ENCODE measurements around the gene MID2. TPM values are rescaled to one million over a fixed set of nuclear protein-coding genes. Genes with fewer than 3 reads are reported as not detected.

The MID2 gene
- total and polyA plus RNA-seq, 8 donors: 0.58 to 162 (median 10.0) TPM

- peaks cover 0 to 6% (median 0%) of the 10 kb centered on the region in 3 donors for H3K27me3 ChIP-seq
- no peak for DNase-seq
- no peak overlapping the region for H3K4me3 ChIP-seq
- TF ChIP-seq POLR2A (IDR thresholded peaks at IDR 0.05): no peak
- TF ChIP-seq POLR2AphosphoS5 (IDR thresholded peaks at IDR 0.05): no peak
- no peak for TF ChIP-seq EP300 (IDR thresholded peaks at IDR 0.05)
- no peak for TF ChIP-seq CTCF (IDR thresholded peaks at IDR 0.05)
- no peaks in the 10 kb centered on the region for H3K4me1 ChIP-seq
- intact Hi-C loops (cut with DNase I; ENCODE audit: low total_unique reads): no loop called here
- no peak overlapping the region for H3K27ac ChIP-seq
- H3K9me3 ChIP-seq: peaks cover 3 to 26% (median 16%) of the 10 kb centered on the region in 4 donors
- H3K36me3 ChIP-seq: no peaks in the 10 kb centered on the region
These were observed 6.7 kb upstream of the MID2 start for GRCh38 chrX:107818900-107819521.

GRCh38 chrX:107823042-107823441 is 2.6 kb upstream of the MID2 start:
- 81 to 94% (median 91%) methylated on average over 2 of the region's 2 CpGs for WGBS, 5 donors
- no peaks in the 10 kb centered on the region for H3K36me3 ChIP-seq
- intact Hi-C loops (cut with DNase I; ENCODE audit: low total_unique reads): no loop called here
- peaks cover 0 to 18% (median 5%) of the 10 kb centered on the region in 4 donors for H3K4me1 ChIP-seq
- H3K27me3 ChIP-seq: peaks cover 0 to 6% (median 0%) of the 10 kb centered on the region in 3 donors
- no peak overlapping the region for H3K4me3 ChIP-seq
- peaks cover 3 to 20% (median 15%) of the 10 kb centered on the region in 4 donors for H3K9me3 ChIP-seq
- no peak overlapping the region for H3K27ac ChIP-seq
- TF ChIP-seq POLR2AphosphoS5 (IDR thresholded peaks at IDR 0.05) (no peak), POLR2A (IDR thresholded peaks at IDR 0.05) (no peak), CTCF (IDR thresholded peaks at IDR 0.05) (no peak)
- no peak for DNase-seq

- peaks cover 0 to 6% (median 0%) of the 10 kb centered on the region in 3 donors for H3K27me3 ChIP-seq
- H3K4me1 ChIP-seq: peaks cover 0 to 18% (median 5%) of the 10 kb centered on the region in 4 donors
These were observed 2.2 kb upstream of the MID2 start for GRCh38 chrX:107823456-107823855.

More at GRCh38 chrX:107823456-107823855, 2.2 kb upstream of the MID2 start:
- Histone ChIP-seq H3K4me3 (no peak overlapping the region), H3K9me3 (peaks cover 3 to 17% (median 12%) of the 10 kb centered on the region in 4 donors), H3K27ac (no peak overlapping the region), H3K36me3 (no peaks in the 10 kb centered on the region)
- peak in 1 of 2 donors; percentile 42 for DNase-seq
- 32 to 47% (median 40%) methylated on average over 1 of the region's 1 CpG for WGBS, 5 donors
- TF ChIP-seq POLR2A (IDR thresholded peaks at IDR 0.05) (no peak), CTCF (IDR thresholded peaks at IDR 0.05) (no peak), POLR2AphosphoS5 (IDR thresholded peaks at IDR 0.05) (no peak), EP300 (IDR thresholded peaks at IDR 0.05) (no peak)
- intact Hi-C loops (cut with DNase I; ENCODE audit: low total_unique reads): no loop called here
